H9 (cell line): ENCODE results near the gene FPGS. TPM values are rescaled to one million over a fixed set of nuclear protein-coding genes. Genes with fewer than 3 reads are reported as not detected.

Source experiments
- DNase-seq: peaks from one replicate; pipeline ENCODE4 v3.0.0-alpha.2; 2017
- H2AFZ ChIP-seq: one replicate; pipeline ENCODE4 v1.6.1; 2013; ENCODE audit warnings: mild to moderate bottlenecking, low read length, control low read depth, moderate library complexity
- H2AK5ac ChIP-seq: 2 replicates; pipeline ENCODE4 v1.6.1; 2013; ENCODE audit warnings: low read length, control low read depth, mixed read lengths; ENCODE audit not compliant: insufficient read length
- H2BK120ac ChIP-seq: one replicate; pipeline ENCODE4 v1.6.1; 2013; ENCODE audit warnings: low read depth, mild to moderate bottlenecking, low read length, control low read depth, inconsistent platforms; ENCODE audit not compliant: poor library complexity, severe bottlenecking
- H2BK12ac ChIP-seq: 2 replicates; pipeline ENCODE4 v1.6.1; 2013; ENCODE audit warnings: low read length, control low read depth, mixed read lengths, low read depth; ENCODE audit not compliant: insufficient read length
- H2BK15ac ChIP-seq: 2 replicates; pipeline ENCODE4 v1.6.1; 2013; ENCODE audit warnings: low read depth, low read length, control low read depth
- H2BK20ac ChIP-seq: one replicate; pipeline ENCODE4 v1.6.1; 2013; ENCODE audit warnings: low read depth, mild to moderate bottlenecking, low read length, control low read depth, inconsistent platforms; ENCODE audit not compliant: poor library complexity, severe bottlenecking
- H2BK5ac ChIP-seq: 2 replicates; pipeline ENCODE4 v1.6.1; 2013; ENCODE audit warnings: low read length, control low read depth, mixed read lengths; ENCODE audit not compliant: insufficient read length
- H3K14ac ChIP-seq: 2 replicates; pipeline ENCODE4 v1.6.1; 2013; ENCODE audit warnings: low read length, control low read depth; ENCODE audit not compliant: insufficient read depth
- H3K18ac ChIP-seq: 2 replicates; pipeline ENCODE4 v1.6.1; 2013; ENCODE audit warnings: low read depth, mild to moderate bottlenecking, mixed read lengths, low read length, control low read depth; ENCODE audit not compliant: insufficient read length
- H3K23ac ChIP-seq: 2 replicates; pipeline ENCODE4 v1.6.1; 2013; ENCODE audit warnings: low read length, control low read depth, mixed read lengths, low read depth; ENCODE audit not compliant: insufficient read length
- H3K23me2 ChIP-seq: 2 replicates; pipeline ENCODE4 v1.6.1; 2013; ENCODE audit warnings: low read depth, mild to moderate bottlenecking, mixed read lengths, low read length, control low read depth; ENCODE audit not compliant: insufficient read length, poor library complexity, severe bottlenecking
- H3K27ac ChIP-seq: 2 replicates; pipeline ENCODE4 v1.5.1; 2013; ENCODE audit warnings: low read length, control low read depth, mixed read lengths, low read depth; ENCODE audit not compliant: insufficient read length
- H3K27me3 ChIP-seq: 2 replicates; pipeline ENCODE4 v1.6.1; 2013; ENCODE audit warnings: low read length, control low read depth, inconsistent platforms; ENCODE audit not compliant: insufficient read depth
- H3K4ac ChIP-seq: 2 replicates; pipeline ENCODE4 v1.6.1; 2013; ENCODE audit warnings: low read depth, mild to moderate bottlenecking, control low read depth, inconsistent platforms, low read length, moderate library complexity
- H3K4me1 ChIP-seq: 2 replicates; pipeline ENCODE4 v1.6.1; 2013; ENCODE audit warnings: low read length, control low read depth, inconsistent platforms; ENCODE audit not compliant: insufficient read depth
- H3K4me2 ChIP-seq: 2 replicates; pipeline ENCODE4 v1.6.1; 2013; ENCODE audit warnings: low read length, control low read depth, mixed read lengths; ENCODE audit not compliant: insufficient read length, insufficient read depth
- H3K56ac ChIP-seq: 2 replicates; pipeline ENCODE4 v1.6.1; 2013; ENCODE audit warnings: low read depth, mild to moderate bottlenecking, mixed read lengths, low read length, control low read depth; ENCODE audit not compliant: insufficient read length
- H3K79me1 ChIP-seq: 2 replicates; pipeline ENCODE4 v1.6.1; 2013; ENCODE audit warnings: low read depth, mild to moderate bottlenecking, moderate library complexity, low read length, control low read depth, inconsistent platforms; ENCODE audit not compliant: insufficient read depth, poor library complexity, severe bottlenecking
- H3K79me2 ChIP-seq: 2 replicates; pipeline ENCODE4 v1.6.1; 2013; ENCODE audit warnings: low read length, control low read depth, inconsistent platforms; ENCODE audit not compliant: insufficient read depth
- H3K9ac ChIP-seq: 2 replicates; pipeline ENCODE4 v1.6.1; 2013; ENCODE audit warnings: low read length, control low read depth, mixed read lengths; ENCODE audit not compliant: insufficient read length; ENCODE audit errors: extremely low read depth
- H3K9me3 ChIP-seq: one replicate; pipeline ENCODE4 v1.6.1; 2013; ENCODE audit warnings: low read depth, low read length, inconsistent platforms; ENCODE audit not compliant: control insufficient read depth
- H3T11ph ChIP-seq: one replicate; pipeline ENCODE4 v1.6.1; 2013; ENCODE audit warnings: mild to moderate bottlenecking, low read length, control low read depth, inconsistent platforms
- H4K20me1 ChIP-seq: one replicate; pipeline ENCODE4 v1.6.1; 2013; ENCODE audit not compliant: control insufficient read depth, insufficient read length, insufficient read depth
- H4K5ac ChIP-seq: 2 replicates; pipeline ENCODE4 v1.6.1; 2013; ENCODE audit warnings: low read depth, mild to moderate bottlenecking, mixed read lengths, low read length, control low read depth; ENCODE audit not compliant: insufficient read length
- H4K8ac ChIP-seq: replicated peaks from 2 replicates; pipeline ENCODE4 v1.6.1; 2013; ENCODE audit warnings: low read length, control low read depth, mixed read lengths, low read depth; ENCODE audit not compliant: insufficient read length
- H4K91ac ChIP-seq: 2 replicates; pipeline ENCODE4 v1.6.1; 2013; ENCODE audit warnings: low read depth, mild to moderate bottlenecking, moderate library complexity, mixed read lengths, low read length, control low read depth; ENCODE audit not compliant: insufficient read length
- H3K27ac Mint-ChIP-seq, 3 experiments: 2 replicates in 2 of 3; 3 replicates in 1 of 3; pipeline ENCODE4 v1.8.0; 2020 to 2021; ENCODE audit warnings: mixed read lengths in 3 of 3, mild to moderate bottlenecking in 1 of 3, moderate library complexity in 1 of 3
- H3K27me3 Mint-ChIP-seq: 2 replicates; pipeline ENCODE4 v1.8.0; 2021; ENCODE audit warnings: low read depth, mild to moderate bottlenecking, moderate library complexity, mixed read lengths
- H3K36me3 Mint-ChIP-seq, 3 experiments: 2 replicates in 2 of 3; 3 replicates in 1 of 3; pipeline ENCODE4 v1.8.0; 2020 to 2021; ENCODE audit warnings: low read depth in 3 of 3, mixed read lengths in 3 of 3; ENCODE audit not compliant: insufficient read depth in 1 of 3
- H3K4me1 Mint-ChIP-seq, 2 experiments: 2 replicates each; pipeline ENCODE4 v1.8.0; 2020; ENCODE audit warnings: mixed read lengths in 2 of 2
- H3K4me3 Mint-ChIP-seq, 2 experiments: 2 replicates in 1 of 2; 3 replicates in 1 of 2; pipeline ENCODE4 v1.8.0; 2020 to 2021; ENCODE audit warnings: mild to moderate bottlenecking in 2 of 2, mixed read lengths in 2 of 2, moderate library complexity in 1 of 2
- H3K9me3 Mint-ChIP-seq, 2 experiments: 2 replicates in 1 of 2; 3 replicates in 1 of 2; pipeline ENCODE4 v1.8.0; 2020; ENCODE audit warnings: mild to moderate bottlenecking in 2 of 2, mixed read lengths in 2 of 2, moderate library complexity in 1 of 2
- CTCF ChIP-seq: fragments of 200-600 bp; sonication (generic); conservative IDR thresholded peaks from 3 replicates; pipeline ENCODE4 v1.8.0; 2021; ENCODE audit warnings: antibody characterized with exemption, mild to moderate bottlenecking
- WGBS: extraction: QIAGEN DNeasy Blood & Tissue Kit; methylation state at CpG from one replicate; pipeline ENCODE4 v1.1.7; 2013; ENCODE audit warnings: missing lambda C conversion rate, low lambda C conversion rate, mixed read lengths; ENCODE audit not compliant: insufficient read length; ENCODE audit errors: extremely low coverage; 5-methylcytosine and 5-hydroxymethylcytosine counted together
- total RNA-seq: library from RNA; stranded (reverse); gene quantifications from 2 replicates; pipeline ENCODE4 v1.2.1, GENCODE V29; 2021

FPGS gene
- total RNA-seq, 1 experiment from 2014 or later, result 68.4 TPM

- no peaks in the 10 kb centered on the region for H4K20me1 ChIP-seq
- H3T11ph ChIP-seq, result no peak overlapping the region
- H2BK120ac ChIP-seq, result no peak overlapping the region
- H3K14ac ChIP-seq, result no peak overlapping the region; the same call in 1 of the 2 replicates
- peaks cover 6 to 14% of the 10 kb centered on the region in 2 experiments for H3K4me1 Mint-ChIP-seq
- no peak for TF ChIP-seq CTCF
- no peak for DNase-seq
- no peak overlapping the region for H3K18ac ChIP-seq
- no peak overlapping the region for H4K91ac ChIP-seq
- H2AK5ac ChIP-seq, result no peak overlapping the region
- H3K27me3 Mint-ChIP-seq, result no peaks in the 10 kb centered on the region; the same call in none of the 2 replicates
- no peak overlapping the region for H4K8ac ChIP-seq
- no peaks in the 10 kb centered on the region for H3K9me3 ChIP-seq
- no peak overlapping the region for H3K27ac ChIP-seq
- peaks cover 3% of the 10 kb centered on the region for H3K23me2 ChIP-seq
- no peaks in the 10 kb centered on the region for H3K79me1 ChIP-seq
- H3K4me1 ChIP-seq, result no peaks in the 10 kb centered on the region
- H3K4ac ChIP-seq, result no peak overlapping the region
- H3K4me3 Mint-ChIP-seq, result no peak overlapping the region
- H3K4me2 ChIP-seq, result no peak overlapping the region
- H2AFZ ChIP-seq, result no peak overlapping the region
- H3K9ac ChIP-seq, result no peak overlapping the region
- no peaks in the 10 kb centered on the region for H3K79me2 ChIP-seq
- no peak overlapping the region for H3K23ac ChIP-seq
- no peaks in the 10 kb centered on the region for H3K9me3 Mint-ChIP-seq
- WGBS, result no CpG with 5 or more reads among the region's 12 CpGs
- H3K27me3 ChIP-seq, result no peaks in the 10 kb centered on the region
- no peak overlapping the region for H2BK15ac ChIP-seq
- H3K36me3 Mint-ChIP-seq, result no peaks in the 10 kb centered on the region
- no peak overlapping the region for H3K56ac ChIP-seq
- H4K5ac ChIP-seq, result no peak overlapping the region
- H3K27ac Mint-ChIP-seq, result peak overlapping the region in 1 of 3 experiments; percentile 95; a peak in 2 of 7 replicates
- H2BK12ac ChIP-seq, result no peak overlapping the region
- no peak overlapping the region for H2BK20ac ChIP-seq
- H2BK5ac ChIP-seq, result no peak overlapping the region
Measured at GRCh38 chr9:127858041-127858512, 55.4 kb downstream of the FPGS start.
